Loucy (cell line): ENCODE measurements around the gene ALKBH6.

Experiments used
- H2AFZ ChIP-seq: fragments of 200-600 bp; sonication (generic); 2 replicates; pipeline ENCODE4 v1.6.0; 2016; ENCODE audit warnings: antibody characterized with exemption, mild to moderate bottlenecking, low read length, moderate library complexity
- H3F3A ChIP-seq: fragments of 200-600 bp; 2 replicates; pipeline ENCODE4 v1.6.0; 2016; ENCODE audit warnings: antibody characterized with exemption, low read depth, mild to moderate bottlenecking
- H3K27me3 ChIP-seq: fragments of 200-600 bp; sonication (generic); 2 replicates; pipeline ENCODE4 v1.6.1; 2014; ENCODE audit warnings: low read length, mild to moderate bottlenecking; ENCODE audit not compliant: insufficient read depth, poor library complexity, severe bottlenecking
- H3K36me3 ChIP-seq: fragments of 200-600 bp; sonication (generic); 2 replicates; pipeline ENCODE4 v1.6.1; 2016; ENCODE audit warnings: low read length; ENCODE audit not compliant: insufficient read depth
- H3K4me1 ChIP-seq: fragments of 200-600 bp; sonication (generic); 2 replicates; pipeline ENCODE4 v1.5.1; 2014; ENCODE audit warnings: low read length, mild to moderate bottlenecking; ENCODE audit not compliant: insufficient read depth, poor library complexity, severe bottlenecking
- H3K4me2 ChIP-seq: fragments of 200-600 bp; sonication (generic); 2 replicates; pipeline ENCODE4 v1.6.0; 2014; ENCODE audit warnings: antibody characterized with exemption, low read length, low read depth, mild to moderate bottlenecking; ENCODE audit not compliant: poor library complexity, severe bottlenecking
- H3K4me3 ChIP-seq: fragments of 200-600 bp; sonication (generic); 2 replicates; pipeline ENCODE4 v1.5.1; 2014; ENCODE audit warnings: low read length, mild to moderate bottlenecking, mixed read lengths; ENCODE audit not compliant: poor library complexity, severe bottlenecking
- H3K79me2 ChIP-seq: fragments of 200-600 bp; sonication (generic); 2 replicates; pipeline ENCODE4 v1.6.1; 2014; ENCODE audit warnings: low read length; ENCODE audit not compliant: insufficient read depth
- H3K9ac ChIP-seq: fragments of 200-600 bp; sonication (generic); 2 replicates; pipeline ENCODE4 v1.6.0; 2014; ENCODE audit warnings: mild to moderate bottlenecking, low read depth, low read length, moderate library complexity; ENCODE audit not compliant: poor library complexity, severe bottlenecking
- H3K9me2 ChIP-seq: fragments of 200-600 bp; sonication (generic); replicated peaks from 2 replicates; pipeline ENCODE4 v1.6.1; 2016; ENCODE audit warnings: low read depth, low read length, mixed read lengths
- H3K9me3 ChIP-seq: fragments of 200-600 bp; sonication (generic); 2 replicates; pipeline ENCODE4 v1.6.1; 2014; ENCODE audit warnings: mild to moderate bottlenecking, antibody characterized with exemption, low read length, low read depth; ENCODE audit not compliant: insufficient read depth
- H4K20me1 ChIP-seq: fragments of 200-600 bp; sonication (generic); 2 replicates; pipeline ENCODE4 v1.6.0; 2014; ENCODE audit warnings: antibody characterized with exemption, low read length, mild to moderate bottlenecking; ENCODE audit not compliant: insufficient read depth, poor library complexity, severe bottlenecking
- EZH2phosphoT487 ChIP-seq: fragments of 200-600 bp; IDR thresholded peaks from 2 replicates; pipeline ENCODE4 v1.6.1; 2018; ENCODE audit warnings: antibody characterized with exemption, mild to moderate bottlenecking, moderate library complexity, borderline replicate concordance
- TF ChIP-seq, protein P1 (sequence below): fragments of 200-600 bp; sonication (generic); conservative IDR thresholded peaks from 2 replicates; pipeline ENCODE4 v1.5.1; 2014; ENCODE audit warnings: mild to moderate bottlenecking, antibody characterized with exemption, low read length

The ALKBH6 gene

DNA sequence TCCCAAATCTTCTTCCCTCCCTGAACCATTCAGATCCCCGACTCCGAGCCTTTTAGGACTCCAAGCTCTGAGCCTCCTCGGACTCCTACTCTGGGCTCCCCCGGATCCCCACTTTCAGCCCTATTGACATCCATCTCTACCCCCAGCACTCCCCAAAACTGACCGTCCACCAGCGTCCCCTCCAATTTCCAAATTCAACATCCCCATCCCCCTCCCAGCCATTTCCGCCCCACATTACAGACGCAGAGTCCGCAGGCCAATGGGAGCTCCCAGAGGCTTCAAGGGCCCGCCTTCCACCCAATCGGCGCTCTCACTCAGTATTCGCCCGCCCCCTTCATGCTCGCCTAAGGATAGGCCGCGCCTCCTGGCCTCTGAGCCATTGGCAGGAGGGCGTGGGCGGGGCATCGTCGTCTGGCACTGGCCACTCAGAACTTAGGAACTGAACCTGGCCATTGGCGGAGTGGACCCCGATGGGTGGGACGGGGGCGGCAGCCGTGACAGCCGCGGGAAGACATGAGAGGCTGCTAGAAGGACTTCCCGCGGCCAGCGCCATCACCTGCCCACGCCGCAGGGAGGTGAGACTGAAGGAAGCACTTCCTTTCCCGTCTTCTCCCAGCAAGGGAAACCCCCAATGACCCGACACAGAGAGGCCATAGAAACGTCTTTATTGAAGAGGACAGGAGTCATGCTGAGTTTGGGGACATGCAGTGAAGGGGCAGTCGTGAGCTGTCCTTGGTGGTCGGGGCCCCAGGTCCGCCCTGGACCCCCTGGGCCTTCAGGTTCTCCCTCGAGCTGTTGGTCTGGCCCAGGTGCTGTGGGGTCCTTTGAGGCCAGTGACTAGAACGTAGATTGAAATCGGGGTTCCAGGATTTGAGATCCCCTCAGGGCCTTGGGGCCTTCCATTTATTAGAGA is at the start of gene ALKBH6:
Gene ALKBH6 (minus strand): TSS at position 202 of the 913 bp plus-strand sequence. CDS start 816 bp downstream, outside the sequence.
- Histone ChIP-seq H4K20me1 (no peaks in the 10 kb centered on the region), H3K9ac (peak within 1 kb of the TSS; percentile 91), H3K9me3 (no peaks in the 10 kb centered on the region), H3K4me1 (peaks cover 11% of the 10 kb centered on the region), H3K27me3 (no peaks in the 10 kb centered on the region), H3K36me3 (no peaks in the 10 kb centered on the region), H3F3A (no peaks in the 10 kb centered on the region), H3K4me2 (peak within 1 kb of the TSS; percentile 94), H3K9me2 (no peaks in the 10 kb centered on the region), H2AFZ (peak within 1 kb of the TSS; percentile 70), H3K79me2 (peaks cover 22% of the 10 kb centered on the region), H3K4me3 (peak within 1 kb of the TSS; percentile 90)
- TF ChIP-seq, protein P1, sequence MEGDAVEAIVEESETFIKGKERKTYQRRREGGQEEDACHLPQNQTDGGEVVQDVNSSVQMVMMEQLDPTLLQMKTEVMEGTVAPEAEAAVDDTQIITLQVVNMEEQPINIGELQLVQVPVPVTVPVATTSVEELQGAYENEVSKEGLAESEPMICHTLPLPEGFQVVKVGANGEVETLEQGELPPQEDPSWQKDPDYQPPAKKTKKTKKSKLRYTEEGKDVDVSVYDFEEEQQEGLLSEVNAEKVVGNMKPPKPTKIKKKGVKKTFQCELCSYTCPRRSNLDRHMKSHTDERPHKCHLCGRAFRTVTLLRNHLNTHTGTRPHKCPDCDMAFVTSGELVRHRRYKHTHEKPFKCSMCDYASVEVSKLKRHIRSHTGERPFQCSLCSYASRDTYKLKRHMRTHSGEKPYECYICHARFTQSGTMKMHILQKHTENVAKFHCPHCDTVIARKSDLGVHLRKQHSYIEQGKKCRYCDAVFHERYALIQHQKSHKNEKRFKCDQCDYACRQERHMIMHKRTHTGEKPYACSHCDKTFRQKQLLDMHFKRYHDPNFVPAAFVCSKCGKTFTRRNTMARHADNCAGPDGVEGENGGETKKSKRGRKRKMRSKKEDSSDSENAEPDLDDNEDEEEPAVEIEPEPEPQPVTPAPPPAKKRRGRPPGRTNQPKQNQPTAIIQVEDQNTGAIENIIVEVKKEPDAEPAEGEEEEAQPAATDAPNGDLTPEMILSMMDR = no peak
- no peak for TF ChIP-seq EZH2phosphoT487

DNA sequence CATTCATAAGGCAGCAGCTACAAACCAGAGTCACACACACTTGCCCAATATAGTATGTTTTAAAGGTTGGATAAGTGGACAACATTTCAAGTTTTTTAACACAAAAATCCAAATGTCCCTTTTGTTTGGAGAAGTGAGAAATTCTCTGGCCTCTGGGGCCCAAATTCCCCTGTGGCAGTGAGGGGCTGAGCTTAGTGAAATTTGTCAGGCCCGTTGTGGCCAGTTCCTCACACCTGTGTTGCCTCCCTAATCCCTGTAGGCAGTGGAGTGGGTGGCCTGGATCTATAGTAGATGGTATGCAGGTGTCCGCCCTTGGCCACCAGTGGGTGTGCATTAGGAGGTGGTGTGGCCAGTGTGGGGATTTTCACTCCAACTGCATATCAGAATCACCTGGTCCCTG is 47.4 kb upstream of the ALKBH6 start:
- Histone ChIP-seq H3K4me1 (peaks cover 23% of the 10 kb centered on the region), H3K4me3 (no peak overlapping the region), H3K36me3 (peaks cover 67% of the 10 kb centered on the region; the same call in 1 of the 2 replicates), H3K79me2 (peaks cover 58% of the 10 kb centered on the region), H3F3A (no peaks in the 10 kb centered on the region), H3K9ac (no peak overlapping the region), H3K27me3 (no peaks in the 10 kb centered on the region), H2AFZ (no peak overlapping the region), H3K9me2 (no peaks in the 10 kb centered on the region), H3K4me2 (no peak overlapping the region), H3K9me3 (no peaks in the 10 kb centered on the region), H4K20me1 (peaks cover 34% of the 10 kb centered on the region)
- TF ChIP-seq, protein P1 = no peak
- no peak for TF ChIP-seq EZH2phosphoT487

DNA sequence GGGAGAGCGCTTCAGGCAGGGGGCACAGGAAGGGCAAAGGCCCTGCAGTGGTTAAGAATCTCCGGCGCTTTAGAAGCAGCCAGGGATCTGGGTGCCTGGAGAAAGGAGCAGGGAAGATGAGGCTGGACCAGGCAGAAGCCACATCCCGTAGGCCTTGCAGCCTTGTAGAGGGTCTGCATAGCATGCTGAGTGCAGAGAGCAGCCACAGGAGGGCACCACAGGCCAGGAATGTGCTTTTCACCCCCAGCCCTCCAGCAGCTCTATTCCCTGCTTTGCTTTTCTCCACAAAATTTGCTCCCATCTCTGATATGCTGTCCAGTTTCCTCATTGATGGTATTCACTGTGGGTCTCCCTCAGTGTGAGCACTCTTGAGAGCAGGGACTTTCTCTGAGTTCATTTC is 46.4 kb upstream of the ALKBH6 start:
- no peak overlapping the region for H2AFZ ChIP-seq
- no peak for TF ChIP-seq EZH2phosphoT487
- TF ChIP-seq, protein P1 = peak; percentile 68
- H4K20me1 ChIP-seq = peaks cover 43% of the 10 kb centered on the region
- H3K79me2 ChIP-seq = peaks cover 67% of the 10 kb centered on the region
- no peak overlapping the region for H3K4me3 ChIP-seq
- H3K9me2 ChIP-seq = no peaks in the 10 kb centered on the region
- H3K27me3 ChIP-seq = no peaks in the 10 kb centered on the region
- no peak overlapping the region for H3K9ac ChIP-seq
- peaks cover 30% of the 10 kb centered on the region for H3K4me1 ChIP-seq
- H3K36me3 ChIP-seq = peaks cover 58% of the 10 kb centered on the region; the same call in 1 of the 2 replicates
- no peak overlapping the region for H3K4me2 ChIP-seq
- no peaks in the 10 kb centered on the region for H3K9me3 ChIP-seq
- no peaks in the 10 kb centered on the region for H3F3A ChIP-seq
